ENCODE results near the gene ZNF280B.
"Not testable (repeated sequence)": the region's sequence is repeated elsewhere in the genome, so short reads cannot be mapped to it uniquely, and the experiment has no call there.

Gene ZNF280B

DNA sequence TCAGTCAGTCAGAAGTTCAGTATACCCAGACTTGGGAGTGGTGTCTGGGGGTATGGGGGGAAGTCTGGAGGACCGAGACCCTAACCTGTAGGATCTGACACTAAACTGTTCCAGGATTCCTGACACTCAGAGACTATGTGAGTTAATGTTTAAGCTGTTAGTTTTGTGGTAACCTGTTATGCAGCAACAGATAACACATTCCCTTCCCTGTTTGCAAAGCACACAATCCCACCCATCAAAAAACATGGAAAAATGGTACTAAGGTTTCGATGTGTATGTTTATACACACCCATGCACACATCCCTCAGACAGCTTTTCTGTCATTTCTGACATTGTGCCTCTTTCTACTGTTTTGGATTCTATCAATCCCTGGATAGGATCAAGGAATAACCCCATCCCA is 27.6 kb downstream of the ZNF280B start:
- ChIA-PET POLR2A (ENCODE audit: low non-redundant PET) (no interaction called here), CTCF (no interaction called here)
- no peak for TF ChIP-seq CTCF (conservative IDR thresholded peaks at IDR 0.05; ENCODE audit: low read depth)
- H3K27ac ChIP-seq: no peak overlapping the region
- no peak for DNase-seq (ENCODE audit: low spot score)

DNA sequence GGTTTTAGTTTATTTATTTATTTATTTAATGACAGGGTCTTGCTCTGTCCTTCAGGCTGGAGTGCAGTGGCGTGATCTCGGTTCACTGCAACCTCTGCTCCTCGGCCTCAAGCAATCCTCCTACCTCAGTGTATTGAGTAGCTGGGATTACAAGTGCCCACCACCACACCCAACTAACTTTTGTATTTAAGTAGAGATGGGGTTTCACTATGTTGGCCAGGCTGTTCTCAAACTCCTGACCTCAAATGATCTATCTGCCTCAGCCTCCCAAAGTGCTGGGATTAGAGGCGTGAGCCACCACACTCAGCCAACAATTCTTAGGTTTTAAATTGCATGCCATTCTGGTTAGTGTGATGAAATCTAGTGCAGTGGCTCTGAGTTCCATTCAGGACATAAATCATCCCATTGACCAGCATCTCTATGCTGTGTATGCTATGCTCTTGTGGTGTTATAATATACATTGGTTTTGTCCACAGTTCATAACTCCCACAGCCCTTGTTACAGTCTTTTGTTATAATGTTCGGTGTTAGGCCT is 28.5 kb downstream of the ZNF280B start:
- POLR2A ChIA-PET (ENCODE audit: low non-redundant PET): no interaction called here
- no peak for TF ChIP-seq CTCF (conservative IDR thresholded peaks at IDR 0.05; ENCODE audit: low read depth)
- no peak overlapping the region for H3K27ac ChIP-seq
- DNase-seq (ENCODE audit: low spot score): no peak
- CTCF ChIA-PET: no interaction called here

GRCh38 chr22:22479116-22479515 is 29.4 kb downstream of the ZNF280B start:
- POLR2A ChIA-PET (ENCODE audit: low non-redundant PET): no interaction called here
- CTCF ChIA-PET: no interaction called here
- no peak for DNase-seq (ENCODE audit: low spot score)
- no peak overlapping the region for H3K27ac ChIP-seq
- TF ChIP-seq CTCF (conservative IDR thresholded peaks at IDR 0.05; ENCODE audit: low read depth): no peak

GRCh38 chr22:22478470-22478869 is 30.1 kb downstream of the ZNF280B start:
- no peak overlapping the region for H3K27ac ChIP-seq
- no peak for DNase-seq (ENCODE audit: low spot score)
- ChIA-PET POLR2A (ENCODE audit: low non-redundant PET) (no interaction called here), CTCF (no interaction called here)
- TF ChIP-seq CTCF (conservative IDR thresholded peaks at IDR 0.05; ENCODE audit: low read depth): no peak

GRCh38 chr22:22474733-22475132 is 33.8 kb downstream of the ZNF280B start:
- no peak for DNase-seq (ENCODE audit: low spot score)
- CTCF ChIA-PET: no interaction called here
- POLR2A ChIA-PET (ENCODE audit: low non-redundant PET): no interaction called here
- no peak for TF ChIP-seq CTCF (conservative IDR thresholded peaks at IDR 0.05; ENCODE audit: low read depth)
- H3K27ac ChIP-seq: no peak overlapping the region

- DNase-seq (ENCODE audit: low spot score); POLR2A ChIA-PET (ENCODE audit: low non-redundant PET); H3K27ac ChIP-seq; CTCF ChIA-PET: not testable (repeated sequence)
Measured at GRCh38 chr22:22471104-22471503, 37.4 kb downstream of the ZNF280B start.

GRCh38 chr22:22469527-22469926 is 39.0 kb downstream of the ZNF280B start:
- TF ChIP-seq CTCF (conservative IDR thresholded peaks at IDR 0.05; ENCODE audit: low read depth): no peak
- no peak for DNase-seq (ENCODE audit: low spot score)
- ChIA-PET POLR2A (ENCODE audit: low non-redundant PET) (no interaction called here), CTCF (no interaction called here)
- no peak overlapping the region for H3K27ac ChIP-seq

DNA sequence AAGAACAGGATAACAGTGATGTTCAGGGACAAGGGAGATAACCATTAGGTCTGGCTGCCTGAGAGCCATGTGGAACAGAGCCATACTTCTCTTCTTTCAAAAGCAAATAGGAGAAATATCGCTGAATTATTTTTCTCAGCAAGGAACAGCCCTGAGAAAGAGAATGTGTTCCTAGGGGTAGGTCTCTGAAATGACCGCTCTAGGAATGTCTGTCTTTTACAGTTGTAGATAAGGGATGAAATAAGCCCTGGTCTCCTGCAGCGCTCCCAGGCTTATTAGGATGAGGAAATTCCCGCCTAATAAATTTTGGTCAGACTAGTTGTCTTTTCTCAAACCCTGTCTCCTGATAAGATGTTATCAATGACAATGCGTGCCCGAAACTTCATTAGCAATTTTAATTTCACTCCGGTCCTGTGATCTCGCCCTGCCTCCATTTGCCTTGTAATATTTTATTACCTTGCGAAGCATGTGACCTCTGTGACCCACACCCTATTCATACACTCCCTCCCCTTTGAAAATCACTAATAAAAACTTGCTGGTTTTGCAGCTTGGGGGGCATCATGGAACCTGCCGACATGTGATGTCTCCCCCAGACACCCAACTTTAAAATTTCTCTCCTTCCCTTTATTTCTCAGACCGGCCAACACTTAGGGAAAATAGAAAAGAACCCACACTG is 39.6 kb downstream of the ZNF280B start:
- H3K27ac ChIP-seq; CTCF ChIA-PET; POLR2A ChIA-PET (ENCODE audit: low non-redundant PET); DNase-seq (ENCODE audit: low spot score): not testable (repeated sequence)
